HG02973 (cell line): ENCODE results near the gene OR52E8.
A peak's percentile ranks its signal among the peaks of the same experiment; 100 is the strongest.

Experiments
- ATAC-seq: cut with Tn5 transposase; IDR thresholded peaks from one replicate; pipeline ENCODE4 v1.9.1; 2021; ENCODE audit warnings: moderate library complexity; ENCODE audit not compliant: unreplicated experiment

The OR52E8 gene

DNA sequence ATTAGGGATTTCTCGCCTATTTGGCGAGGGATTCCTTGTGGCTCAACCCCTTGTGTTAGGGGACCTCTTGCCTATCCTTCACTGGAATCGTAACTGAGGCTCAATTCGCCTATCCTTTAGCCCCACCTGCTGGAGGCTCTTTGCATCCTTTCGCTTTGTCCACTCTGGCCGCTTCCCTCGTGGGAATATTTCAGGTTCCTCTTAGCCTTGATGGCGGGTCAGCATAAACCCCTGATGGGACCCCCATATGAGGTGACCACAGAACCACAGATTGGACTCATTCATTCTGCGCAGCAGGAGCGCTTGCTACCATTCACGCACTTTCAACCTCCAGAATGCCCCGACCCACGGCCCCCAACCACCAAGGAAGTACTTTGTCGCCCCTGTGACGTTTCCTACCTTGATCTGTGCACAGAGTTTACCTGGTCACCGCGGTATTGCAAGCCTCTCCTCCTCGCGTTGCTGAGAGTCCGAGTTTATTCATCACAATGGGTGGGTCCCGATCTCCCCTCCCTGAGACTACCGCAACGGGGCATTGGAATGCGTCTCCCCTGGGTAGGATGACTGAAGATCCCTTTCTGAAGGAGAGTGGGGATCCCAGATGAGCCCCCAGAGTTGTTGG, 48.9 kb downstream of the OR52E8 start, which contains the start of gene OR52N2:
TSS of gene OR52N2 (plus strand) at position 425 of the 622 bp plus-strand sequence. CDS start 11,412 bp downstream, outside the sequence.
- ATAC-seq, result peak; percentile 93

DNA sequence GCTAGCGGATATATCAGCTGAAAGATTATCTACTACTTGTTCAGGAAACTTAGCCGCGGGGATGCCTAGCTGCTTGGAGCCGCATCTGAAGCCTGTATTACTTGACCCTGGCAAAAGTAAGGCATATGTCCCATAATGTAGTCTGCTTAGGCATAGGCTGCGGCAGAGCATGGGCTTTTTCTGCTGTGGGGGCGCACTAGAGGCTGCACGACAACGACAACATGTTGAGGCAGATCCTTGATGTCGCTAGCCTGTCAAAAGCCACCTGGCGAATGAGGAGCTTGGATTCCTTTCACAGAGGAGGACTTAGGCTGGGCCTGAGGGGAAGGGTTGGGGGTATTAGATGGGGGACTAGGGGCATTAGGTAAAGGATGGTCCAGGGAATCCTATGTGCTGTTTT, 49.9 kb downstream of the OR52E8 start:
- ATAC-seq, result no peak
